Esophagus muscularis mucosa (tissue), 4 donors: ENCODE measurements around the gene MTUS2. TPM values are rescaled to one million over a fixed set of nuclear protein-coding genes. Genes with fewer than 3 reads are reported as not detected.

Source experiments
- DNase-seq: peaks from one replicate; pipeline ENCODE4 v3.0.0-alpha.2; 2017; ENCODE audit errors: extremely low spot score
- H3K27ac ChIP-seq, 4 donors: fragments of 200-600 bp; sonication (generic); replicated peaks in 1 of 4; 1 replicate in 3 of 4; 2 replicates in 1 of 4; pipeline ENCODE4 v1.5.1; 2016 to 2019; ENCODE audit warnings: mild to moderate bottlenecking in 1 of 4
- H3K27me3 ChIP-seq, 4 donors: fragments of 200-600 bp; sonication (generic); one replicate each; pipeline versions ENCODE4 v1.5.1 to v1.6.0; 2016 to 2019
- H3K36me3 ChIP-seq, 4 donors: fragments of 200-600 bp; sonication (generic); one replicate each; pipeline ENCODE4 v1.5.1; 2016 to 2019
- H3K4me1 ChIP-seq, 4 donors: fragments of 200-600 bp; sonication (generic); one replicate each; pipeline ENCODE4 v1.5.1; 2016 to 2019
- H3K4me3 ChIP-seq, 4 donors: fragments of 200-600 bp; sonication (generic); 1 replicate in 2 of 4; 2 replicates in 2 of 4; pipeline ENCODE4 v1.5.1; 2016 to 2019; ENCODE audit warnings: mild to moderate bottlenecking in 4 of 4, moderate library complexity in 1 of 4
- H3K9me3 ChIP-seq, 4 donors: fragments of 200-600 bp; sonication (generic); 1 replicate in 3 of 4; 2 replicates in 1 of 4; pipeline ENCODE4 v1.5.1; 2016 to 2019
- CTCF ChIP-seq, 3 experiments: fragments of 200-600 bp in 2 of 3; fragments of 450-650 bp in 1 of 3; sonication (generic) in 2 of 3; IDR thresholded peaks; one replicate each; pipeline ENCODE4 v1.5.1; 2017 to 2019; ENCODE audit warnings: antibody characterized with exemption in 3 of 3, mild to moderate bottlenecking in 2 of 3, moderate library complexity in 1 of 3
- EP300 ChIP-seq: sonication (generic); formaldehyde crosslinking; IDR thresholded peaks from one replicate; pipeline ENCODE4 v1.6.1; 2017; ENCODE audit warnings: antibody characterized with exemption
- POLR2A ChIP-seq: fragments of 450-650 bp; IDR thresholded peaks from one replicate; pipeline ENCODE4 v1.6.1; 2017; ENCODE audit warnings: antibody characterized with exemption, moderate library complexity, mild to moderate bottlenecking, low read depth
- POLR2AphosphoS5 ChIP-seq, 2 donors: sonication (generic); formaldehyde crosslinking; IDR thresholded peaks; one replicate each; pipeline ENCODE4 v1.6.1; 2017; ENCODE audit warnings: antibody characterized with exemption in 2 of 2
- WGBS: methylation state at CpG from one replicate; pipeline ENCODE4 v1.1.5; 2018; 5-methylcytosine and 5-hydroxymethylcytosine counted together
- intact Hi-C: fragments of 100-400 bp; cut with DNase I; formaldehyde crosslinking; loops from one replicate; pipeline ENCODE4 v1.15.1; 2023
- total RNA-seq, 4 donors: library from RNA; depleted of rRNA; stranded (reverse); fragments of >200 nt; gene quantifications; one replicate each; pipeline versions ENCODE4 v1.1.0 to v1.2.1, GENCODE V29; 2016

MTUS2 gene
- total RNA-seq, 4 donors from 2014 or later, result 7.1 to 46.2 (median 12.8) TPM

GRCh38 chr13:29239653-29240525 lies 419.8 kb downstream of the MTUS2 start:
- no peak overlapping the region for H3K27ac ChIP-seq
- no peaks in the 10 kb centered on the region for H3K27me3 ChIP-seq
- intact Hi-C loops, result no loop called here
- 61% methylated on average over 3 of the region's 3 CpGs for WGBS
- TF ChIP-seq POLR2A (no peak), POLR2AphosphoS5 (IDR thresholded peaks at IDR 0.05) (no peak), EP300 (no peak), CTCF (IDR thresholded peaks at IDR 0.05) (no peak)
- no peaks in the 10 kb centered on the region for H3K9me3 ChIP-seq
- DNase-seq, result no peak
- no peaks in the 10 kb centered on the region for H3K36me3 ChIP-seq
- no peak overlapping the region for H3K4me3 ChIP-seq
- H3K4me1 ChIP-seq, result no peaks in the 10 kb centered on the region

GRCh38 chr13:29254626-29255370 lies 434.7 kb downstream of the MTUS2 start:
- WGBS, result 21% methylated on average over 9 of the region's 9 CpGs
- intact Hi-C loops, result no loop called here
- no peak overlapping the region for H3K27ac ChIP-seq
- TF ChIP-seq CTCF (IDR thresholded peaks at IDR 0.05), result no peak
- no peak for DNase-seq
- H3K27me3 ChIP-seq, result no peaks in the 10 kb centered on the region
- peaks cover 0 to 9% (median 8%) of the 10 kb centered on the region in 4 donors for H3K4me1 ChIP-seq
- H3K4me3 ChIP-seq, result no peak overlapping the region
- H3K9me3 ChIP-seq, result no peaks in the 10 kb centered on the region
- H3K36me3 ChIP-seq, result no peaks in the 10 kb centered on the region

- no peaks in the 10 kb centered on the region for H3K36me3 ChIP-seq
- no peak overlapping the region for H3K4me3 ChIP-seq
- WGBS, result 81% methylated on average over 2 of the region's 2 CpGs
- no peaks in the 10 kb centered on the region for H3K27me3 ChIP-seq
- intact Hi-C loops, result no loop called here
- no peak for DNase-seq
- H3K27ac ChIP-seq, result no peak overlapping the region
- no peak for TF ChIP-seq CTCF (IDR thresholded peaks at IDR 0.05)
- TF ChIP-seq POLR2AphosphoS5 (IDR thresholded peaks at IDR 0.05), result no peak
- TF ChIP-seq POLR2A, result no peak
- no peak for TF ChIP-seq EP300
- H3K9me3 ChIP-seq, result no peaks in the 10 kb centered on the region
- H3K4me1 ChIP-seq, result peaks cover 0 to 16% (median 15%) of the 10 kb centered on the region in 4 donors
These were observed 435.4 kb downstream of the MTUS2 start for GRCh38 chr13:29255567-29255966.

GRCh38 chr13:29260684-29261083 lies 440.5 kb downstream of the MTUS2 start:
- no peaks in the 10 kb centered on the region for H3K36me3 ChIP-seq
- H3K27ac ChIP-seq, result no peak overlapping the region
- intact Hi-C loops, result loop anchor here (2.0 kb wide), 1 partner anchor 440 kb away; the partner anchor contains the start of gene MTUS2
- no peak for TF ChIP-seq POLR2A
- TF ChIP-seq CTCF (IDR thresholded peaks at IDR 0.05), result peak in 2 of 3 experiments; percentile 64 to 66
- no peaks in the 10 kb centered on the region for H3K9me3 ChIP-seq
- 49% methylated on average over 4 of the region's 4 CpGs for WGBS
- DNase-seq, result no peak
- H3K4me1 ChIP-seq, result peaks cover 6 to 12% (median 10%) of the 10 kb centered on the region in 4 donors
- H3K4me3 ChIP-seq, result no peak overlapping the region
- no peaks in the 10 kb centered on the region for H3K27me3 ChIP-seq
